Naive thymus-derived CD4-positive, alpha-beta T cell (primary cell): ENCODE data around the gene FCN3. TPM values are rescaled to one million over a fixed set of nuclear protein-coding genes. Genes with fewer than 3 reads are reported as not detected.

Experiments
- ATAC-seq: fragments of 150-1000 bp; cut with Tn5 transposase; 2 replicates; pipeline ENCODE4 v1.10.0; 2021; ENCODE audit warnings: mild to moderate bottlenecking, moderate library complexity
- CTCF ChIA-PET: fragments of 350-600 bp; sonication (Branson Sonifier 250); formaldehyde crosslinking; loops from one replicate; lab custom pipeline; 2021; ENCODE audit warnings: antibody characterized with exemption; lab: Charles Lee
- POLR2A ChIA-PET: fragments of 350-600 bp; sonication (Branson Sonifier 250); formaldehyde crosslinking; loops from one replicate; lab custom pipeline; 2021; ENCODE audit warnings: antibody characterized with exemption, inconsistent platforms; lab: Charles Lee
- DNase-seq, 9 donors: peaks; one replicate each; pipeline versions ENCODE4 v3.0.0 to v3.0.0-alpha.2; 2020 to 2022; ENCODE audit warnings: mixed read lengths in 1 of 9
- H3K27ac ChIP-seq: one replicate; pipeline ENCODE4 v1.7.0; 2013; ENCODE audit warnings: mild to moderate bottlenecking, low read depth, low read length, moderate library complexity
- H3K27me3 ChIP-seq, 2 donors: one replicate each; pipeline ENCODE4 v1.7.0; 2013; ENCODE audit warnings: low read length in 2 of 2, mild to moderate bottlenecking in 2 of 2, moderate library complexity in 2 of 2; ENCODE audit not compliant: control insufficient read depth in 2 of 2, insufficient read depth in 2 of 2
- H3K36me3 ChIP-seq, 3 experiments: 1 replicate in 2 of 3; 2 replicates in 1 of 3; pipeline ENCODE4 v1.7.0; 2013; ENCODE audit warnings: low read length in 3 of 3, mild to moderate bottlenecking in 3 of 3, moderate library complexity in 1 of 3; ENCODE audit not compliant: insufficient read depth in 3 of 3, control insufficient read depth in 2 of 3
- H3K4me1 ChIP-seq, 2 donors: one replicate each; pipeline ENCODE4 v1.7.0; 2013; ENCODE audit warnings: low read length in 2 of 2, mild to moderate bottlenecking in 2 of 2, moderate library complexity in 1 of 2; ENCODE audit not compliant: control insufficient read depth in 2 of 2, insufficient read depth in 2 of 2
- H3K4me3 ChIP-seq: 2 replicates; pipeline ENCODE4 v1.7.0; 2013; ENCODE audit warnings: mild to moderate bottlenecking, low read length
- H3K9me3 ChIP-seq, 3 experiments: 1 replicate in 2 of 3; 2 replicates in 1 of 3; pipeline ENCODE4 v1.7.0; 2013; ENCODE audit warnings: low read length in 3 of 3; ENCODE audit not compliant: control insufficient read depth in 2 of 3
- H3K27ac Mint-ChIP-seq, 9 donors: one replicate each; pipeline ENCODE4 v1.8.0; 2020 to 2022; ENCODE audit warnings: mixed read lengths in 9 of 9, mild to moderate bottlenecking in 8 of 9, moderate library complexity in 5 of 9, inconsistent platforms in 2 of 9
- H3K27me3 Mint-ChIP-seq, 5 donors: one replicate each; pipeline ENCODE4 v1.8.0; 2021 to 2022; ENCODE audit warnings: mixed read lengths in 5 of 5, mild to moderate bottlenecking in 1 of 5
- H3K36me3 Mint-ChIP-seq, 5 donors: one replicate each; pipeline ENCODE4 v1.8.0; 2020 to 2022; ENCODE audit warnings: mixed read lengths in 5 of 5, mild to moderate bottlenecking in 3 of 5, inconsistent platforms in 1 of 5
- H3K4me1 Mint-ChIP-seq, 7 donors: one replicate each; pipeline ENCODE4 v1.8.0; 2020 to 2022; ENCODE audit warnings: mixed read lengths in 7 of 7, mild to moderate bottlenecking in 3 of 7, inconsistent platforms in 1 of 7
- H3K4me3 Mint-ChIP-seq, 10 donors: one replicate each; pipeline ENCODE4 v1.8.0; 2020 to 2022; ENCODE audit warnings: mild to moderate bottlenecking in 10 of 10, mixed read lengths in 10 of 10, moderate library complexity in 6 of 10, inconsistent platforms in 2 of 10
- H3K9me3 Mint-ChIP-seq, 11 donors: one replicate each; pipeline ENCODE4 v1.8.0; 2020 to 2022; ENCODE audit warnings: mixed read lengths in 11 of 11, mild to moderate bottlenecking in 4 of 11, inconsistent platforms in 1 of 11, moderate library complexity in 1 of 11
- intact Hi-C, 2 donors: fragments of 100-400 bp; cut with micrococcal nuclease; formaldehyde crosslinking; loops; one replicate each; pipeline ENCODE4 v1.15.1; 2023
- polyA plus RNA-seq, 2 donors: library from polyadenylated mRNA; unstranded; fragments of 300-500 nt; fragmentation: Illumina TruSeq; gene quantifications; one replicate each; pipeline ENCODE4 v1.2.3, GENCODE V29; 2021
- total RNA-seq, 6 experiments: library from RNA in 5 of 6; stranded (reverse) in 5 of 6; gene quantifications; 1 replicate in 5 of 6; 2 replicates in 1 of 6; pipeline ENCODE4 v1.2.3 and lab custom pipeline; 2021 to 2026

FCN3 gene
- total and polyA plus RNA-seq, 7 experiments from 2014 or later: not detected

GRCh38 chr1:27414091-27414490 is 39.5 kb upstream of the FCN3 start:
- Histone ChIP-seq H3K4me3 (no peak overlapping the region), H3K27me3 (no peaks in the 10 kb centered on the region), H3K9me3 (no peaks in the 10 kb centered on the region), H3K36me3 (peaks cover 44 to 94% (median 49%) of the 10 kb centered on the region in 3 experiments), H3K4me1 (no peaks in the 10 kb centered on the region), H3K27ac (no peak overlapping the region)
- intact Hi-C loops: no loop called here
- ChIA-PET CTCF (interaction anchor here (1.7 to 4.0 kb wide), 4 partner anchors 12 to 249 kb away, joined by 4 to 24 read pairs (median 8); no protein-coding TSS in a partner anchor), POLR2A (interaction anchor here (1.0 to 1.9 kb wide), 4 partner anchors 14 to 109 kb away, joined by 3 to 5 read pairs (median 4); no protein-coding TSS in a partner anchor)
- no peak for DNase-seq
- peaks cover 11 to 32% (median 28%) of the 10 kb centered on the region in 7 donors for H3K4me1 Mint-ChIP-seq
- H3K27me3 Mint-ChIP-seq: no peaks in the 10 kb centered on the region
- H3K27ac Mint-ChIP-seq: peak overlapping the region in 4 of 9 donors; percentile 32 to 80 (median 53)
- ATAC-seq: no peak
- no peaks in the 10 kb centered on the region for H3K9me3 Mint-ChIP-seq
- H3K36me3 Mint-ChIP-seq: peaks cover 24 to 59% (median 37%) of the 10 kb centered on the region in 5 donors
- no peak overlapping the region for H3K4me3 Mint-ChIP-seq

DNA sequence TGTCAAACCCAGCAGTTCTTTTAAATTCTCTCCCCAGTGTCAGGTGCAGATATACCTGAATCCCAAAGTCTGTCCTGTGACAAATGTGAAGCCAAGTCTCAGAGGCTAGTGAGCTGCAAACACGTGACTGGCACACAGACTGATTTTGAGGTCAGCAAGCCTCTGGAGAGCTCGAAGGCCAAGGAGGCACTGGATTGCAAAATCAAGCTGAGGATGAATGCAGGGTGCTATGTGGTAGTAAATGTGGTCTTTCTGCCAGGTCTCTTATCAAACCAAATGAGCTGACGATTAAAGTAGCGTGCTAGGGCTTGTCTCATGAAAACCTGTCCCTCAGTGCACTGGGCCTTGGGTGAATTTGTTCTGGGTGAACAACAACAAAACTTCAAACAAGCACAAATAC is 38.4 kb upstream of the FCN3 start:
- H3K27ac ChIP-seq: no peak overlapping the region
- Mint-ChIP-seq H3K27me3 (no peaks in the 10 kb centered on the region), H3K4me3 (no peak overlapping the region), H3K4me1 (peaks cover 7 to 21% (median 20%) of the 10 kb centered on the region in 7 donors), H3K36me3 (peaks cover 18 to 58% (median 35%) of the 10 kb centered on the region in 5 donors), H3K27ac (peak overlapping the region in 3 of 9 donors; percentile 19 to 42 (median 38)), H3K9me3 (no peaks in the 10 kb centered on the region)
- ChIA-PET POLR2A (interaction anchor here (1.0 to 1.9 kb wide), 3 partner anchors 13 to 108 kb away, joined by 3 to 8 read pairs (median 4); partner anchors contain the start of gene WASF2), CTCF (interaction anchor here (0.7 to 4.0 kb wide), 3 partner anchors 11 to 194 kb away, joined by 3 to 24 read pairs (median 8); no protein-coding TSS in a partner anchor)
- DNase-seq (no peak), ATAC-seq (no peak)
- H3K9me3 ChIP-seq: no peaks in the 10 kb centered on the region
- intact Hi-C loops: no loop called here
- H3K27me3 ChIP-seq: no peaks in the 10 kb centered on the region
- no peak overlapping the region for H3K4me3 ChIP-seq
- peaks cover 51 to 94% (median 52%) of the 10 kb centered on the region in 3 experiments for H3K36me3 ChIP-seq
- H3K4me1 ChIP-seq: no peaks in the 10 kb centered on the region

DNA sequence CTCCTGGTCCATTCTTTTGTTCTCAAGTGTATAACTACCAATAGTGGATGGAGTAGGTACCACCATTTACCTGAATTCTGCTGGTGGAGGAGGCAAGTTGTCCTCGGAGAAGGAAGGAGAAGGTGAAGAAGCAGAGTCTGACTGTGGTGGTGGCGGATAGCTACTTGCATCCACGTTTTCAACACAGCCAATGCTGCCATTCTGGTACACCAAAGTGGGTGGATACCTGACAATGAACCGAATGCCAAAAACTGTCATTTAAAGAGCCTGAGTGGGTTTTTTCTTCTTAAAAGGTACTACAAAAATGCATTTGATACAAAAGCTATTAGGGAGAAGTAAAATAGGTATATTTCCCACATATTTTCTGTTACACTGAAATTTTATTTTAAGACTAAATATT is 37.9 kb upstream of the FCN3 start:
- H3K9me3 ChIP-seq: no peaks in the 10 kb centered on the region
- H3K27me3 ChIP-seq: no peaks in the 10 kb centered on the region
- H3K9me3 Mint-ChIP-seq: peaks cover 0 to under 1% (median 0%) of the 10 kb centered on the region in 11 donors
- intact Hi-C loops: no loop called here
- H3K4me3 ChIP-seq: no peak overlapping the region
- H3K27ac Mint-ChIP-seq: peak overlapping the region in 1 of 9 donors; percentile 12
- ChIA-PET POLR2A (interaction anchor here (1.1 to 1.9 kb wide), 2 partner anchors 13 to 78 kb away, joined by 4 to 8 read pairs; partner anchors contain the start of gene WASF2), CTCF (interaction anchor here (0.7 to 2.4 kb wide), 3 partner anchors 11 to 162 kb away, joined by 3 to 8 read pairs (median 3); no protein-coding TSS in a partner anchor)
- H3K4me1 Mint-ChIP-seq: peaks cover 7 to 20% (median 18%) of the 10 kb centered on the region in 7 donors
- no peaks in the 10 kb centered on the region for H3K4me1 ChIP-seq
- H3K36me3 Mint-ChIP-seq: peaks cover 18 to 59% (median 36%) of the 10 kb centered on the region in 5 donors
- H3K27ac ChIP-seq: no peak overlapping the region
- no peak for ATAC-seq
- DNase-seq: no peak
- H3K27me3 Mint-ChIP-seq: no peaks in the 10 kb centered on the region
- no peak overlapping the region for H3K4me3 Mint-ChIP-seq
- peaks cover 47 to 94% (median 55%) of the 10 kb centered on the region in 3 experiments for H3K36me3 ChIP-seq

- intact Hi-C loops: no loop called here
- H3K36me3 ChIP-seq: peaks cover 40 to 90% (median 44%) of the 10 kb centered on the region in 3 experiments
- H3K36me3 Mint-ChIP-seq: peaks cover 18 to 55% (median 30%) of the 10 kb centered on the region in 5 donors
- H3K4me1 Mint-ChIP-seq: peaks cover 0 to 6% (median 2%) of the 10 kb centered on the region in 7 donors
- H3K27ac Mint-ChIP-seq: peak overlapping the region in 5 of 9 donors; percentile 18 to 75 (median 36)
- H3K9me3 ChIP-seq: no peaks in the 10 kb centered on the region
- H3K9me3 Mint-ChIP-seq: peaks cover 0 to 1% (median 0%) of the 10 kb centered on the region in 11 donors
- no peak overlapping the region for H3K27ac ChIP-seq
- DNase-seq (no peak), ATAC-seq (no peak)
- H3K27me3 Mint-ChIP-seq: no peaks in the 10 kb centered on the region
- no peaks in the 10 kb centered on the region for H3K27me3 ChIP-seq
- CTCF ChIA-PET: interaction anchor here (1.2 kb wide), 1 partner anchor 196 kb away, joined by 3 read pairs; no protein-coding TSS in a partner anchor
- POLR2A ChIA-PET: interaction anchor here (0.7 kb wide), 2 partner anchors 44 to 484 kb away, joined by 3 read pairs; no protein-coding TSS in a partner anchor
- H3K4me3 ChIP-seq: no peak overlapping the region
- no peaks in the 10 kb centered on the region for H3K4me1 ChIP-seq
- H3K4me3 Mint-ChIP-seq: no peak overlapping the region
Observed at GRCh38 chr1:27410709-27411108, 36.1 kb upstream of the FCN3 start.

- Histone ChIP-seq H3K27me3 (no peaks in the 10 kb centered on the region), H3K36me3 (peaks cover 34 to 85% (median 35%) of the 10 kb centered on the region in 3 experiments), H3K27ac (no peak overlapping the region), H3K4me3 (no peak overlapping the region), H3K4me1 (no peaks in the 10 kb centered on the region), H3K9me3 (no peaks in the 10 kb centered on the region)
- Mint-ChIP-seq H3K36me3 (peaks cover 13 to 45% (median 23%) of the 10 kb centered on the region in 5 donors), H3K4me1 (peaks cover 0 to 6% (median 0%) of the 10 kb centered on the region in 7 donors), H3K9me3 (peaks cover 0 to 1% (median 0%) of the 10 kb centered on the region in 11 donors), H3K4me3 (no peak overlapping the region), H3K27me3 (no peaks in the 10 kb centered on the region), H3K27ac (peak overlapping the region in 3 of 9 donors; percentile 20 to 63 (median 56))
- no peak for DNase-seq
- no peak for ATAC-seq
- POLR2A ChIA-PET: no interaction called here
- CTCF ChIA-PET: no interaction called here
- intact Hi-C loops: no loop called here
Observed at GRCh38 chr1:27409669-27410068, 35.0 kb upstream of the FCN3 start.

DNA sequence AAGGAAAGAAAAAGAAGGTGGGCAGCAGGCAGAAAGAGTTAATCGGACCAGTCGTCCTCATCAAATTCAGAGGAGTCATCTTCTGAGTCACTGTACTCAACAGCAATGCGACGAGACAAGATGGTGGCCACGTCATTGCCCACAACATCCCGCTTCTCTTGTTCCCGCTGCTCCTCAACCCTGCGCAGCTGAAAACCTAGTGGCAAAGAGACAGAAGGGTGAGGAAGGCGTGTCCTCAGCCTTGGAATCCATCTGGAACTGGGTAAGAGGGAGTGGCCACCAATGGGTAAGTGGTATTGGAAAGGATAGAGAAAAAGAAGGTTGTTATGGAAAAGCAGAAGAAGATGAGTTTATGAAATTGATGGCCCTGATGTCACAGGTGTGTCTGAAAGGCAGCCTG is 33.5 kb upstream of the FCN3 start:
- Mint-ChIP-seq H3K27ac (peak overlapping the region in 5 of 9 donors; percentile 20 to 59 (median 51)), H3K27me3 (no peaks in the 10 kb centered on the region), H3K36me3 (peaks cover 4 to 31% (median 20%) of the 10 kb centered on the region in 5 donors), H3K4me1 (peaks cover 12 to 17% (median 15%) of the 10 kb centered on the region in 7 donors), H3K4me3 (no peak overlapping the region), H3K9me3 (peaks cover 0 to 1% (median 0%) of the 10 kb centered on the region in 11 donors)
- Histone ChIP-seq H3K27ac (no peak overlapping the region), H3K27me3 (no peaks in the 10 kb centered on the region), H3K9me3 (no peaks in the 10 kb centered on the region), H3K4me1 (peaks cover 0 to 8% of the 10 kb centered on the region in 2 donors), H3K36me3 (peaks cover 29 to 71% (median 29%) of the 10 kb centered on the region in 3 experiments), H3K4me3 (no peak overlapping the region)
- CTCF ChIA-PET: no interaction called here
- DNase-seq: no peak
- intact Hi-C loops: no loop called here
- POLR2A ChIA-PET: interaction anchor here (1.9 kb wide), 1 partner anchor 8 kb away, joined by 4 read pairs; no protein-coding TSS in a partner anchor
- ATAC-seq: no peak
